NT2/D1 (cell line): ENCODE results near the gene MSGN1.
"Not testable (repeated sequence)": the region's sequence is repeated elsewhere in the genome, so short reads cannot be mapped to it uniquely, and the experiment has no call there.

ENCODE experiments used
- DNase-seq: peaks from one replicate; pipeline ENCODE4 v3.0.0-alpha.2; 2011; ENCODE audit warnings: low read depth, low spot score
- H3K27me3 ChIP-seq: 2 replicates; pipeline ENCODE4 v1.6.0; 2011; ENCODE audit warnings: mild to moderate bottlenecking; ENCODE audit not compliant: insufficient read length, insufficient read depth
- H3K36me3 ChIP-seq: 2 replicates; pipeline ENCODE4 v1.6.1; 2011; ENCODE audit warnings: mild to moderate bottlenecking, low read length, mixed read lengths; ENCODE audit not compliant: insufficient read depth, insufficient read length
- H3K4me1 ChIP-seq: 2 replicates; pipeline ENCODE4 v1.5.1; 2011; ENCODE audit not compliant: insufficient read depth, insufficient read length
- H3K4me3 ChIP-seq: 2 replicates; pipeline ENCODE4 v1.5.1; 2011; ENCODE audit warnings: low read depth; ENCODE audit not compliant: insufficient read length
- H3K9ac ChIP-seq: 2 replicates; pipeline ENCODE4 v1.6.0; 2011; ENCODE audit warnings: low read depth; ENCODE audit not compliant: insufficient read length
- H3K9me3 ChIP-seq: 2 replicates; pipeline ENCODE4 v1.5.1; 2011; ENCODE audit warnings: mild to moderate bottlenecking, low read length; ENCODE audit not compliant: insufficient read depth
- SUZ12 ChIP-seq: IDR thresholded peaks from 2 replicates; pipeline ENCODE4 v1.6.1; 2011; ENCODE audit not compliant: insufficient read length, insufficient read depth; ENCODE audit errors: extremely low read depth
- YY1 ChIP-seq: IDR thresholded peaks from 2 replicates; pipeline ENCODE4 v1.6.1; 2011; ENCODE audit not compliant: insufficient read length, insufficient read depth
- ZNF274 ChIP-seq: IDR thresholded peaks from 2 replicates; pipeline ENCODE4 v1.6.1; 2011; ENCODE audit warnings: mild to moderate bottlenecking, low read depth, low read length

The MSGN1 gene

DNA sequence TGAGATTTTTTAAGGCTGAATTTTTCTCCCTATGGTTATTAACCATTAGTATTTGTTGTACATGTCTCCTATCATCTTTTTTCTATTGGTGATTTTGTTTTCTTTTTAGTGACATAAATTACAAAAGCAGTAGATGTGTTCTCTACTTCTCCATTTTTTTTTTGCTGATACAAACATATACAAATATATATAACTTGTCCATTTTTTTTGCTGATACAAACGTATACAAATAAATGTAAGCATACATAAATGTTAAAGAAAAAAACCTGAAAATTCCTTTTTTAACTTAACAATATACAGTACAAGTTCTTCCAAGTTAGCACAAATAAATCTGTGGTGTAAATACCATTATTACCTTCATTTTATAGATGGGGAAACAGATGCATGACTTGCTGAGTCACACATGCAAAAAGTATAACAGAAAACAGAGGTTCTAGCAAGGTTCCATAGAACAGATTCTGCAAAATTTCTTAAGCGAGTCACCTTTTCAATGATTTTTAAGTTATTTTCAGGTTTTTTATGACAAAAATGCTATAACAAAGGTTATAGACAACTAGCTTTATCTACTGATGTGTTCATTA lies 2.1 kb downstream of the MSGN1 start:
- no peak for TF ChIP-seq YY1
- no peak for TF ChIP-seq SUZ12
- no peak for TF ChIP-seq ZNF274
- no peak overlapping the region for H3K4me3 ChIP-seq
- H3K4me1 ChIP-seq: no peaks in the 10 kb centered on the region
- H3K9me3 ChIP-seq: no peaks in the 10 kb centered on the region
- no peak for DNase-seq
- no peaks in the 10 kb centered on the region for H3K27me3 ChIP-seq
- H3K9ac ChIP-seq: no peak overlapping the region
- H3K36me3 ChIP-seq: no peaks in the 10 kb centered on the region

- TF ChIP-seq SUZ12 (no peak), ZNF274 (no peak), YY1 (no peak)
- Histone ChIP-seq H3K36me3 (no peaks in the 10 kb centered on the region), H3K9me3 (no peaks in the 10 kb centered on the region), H3K27me3 (peaks cover 9% of the 10 kb centered on the region), H3K4me3 (no peak overlapping the region), H3K4me1 (no peaks in the 10 kb centered on the region), H3K9ac (no peak overlapping the region)
- DNase-seq: no peak
These were observed 4.8 kb downstream of the MSGN1 start for GRCh38 chr2:17821080-17821479.

DNA sequence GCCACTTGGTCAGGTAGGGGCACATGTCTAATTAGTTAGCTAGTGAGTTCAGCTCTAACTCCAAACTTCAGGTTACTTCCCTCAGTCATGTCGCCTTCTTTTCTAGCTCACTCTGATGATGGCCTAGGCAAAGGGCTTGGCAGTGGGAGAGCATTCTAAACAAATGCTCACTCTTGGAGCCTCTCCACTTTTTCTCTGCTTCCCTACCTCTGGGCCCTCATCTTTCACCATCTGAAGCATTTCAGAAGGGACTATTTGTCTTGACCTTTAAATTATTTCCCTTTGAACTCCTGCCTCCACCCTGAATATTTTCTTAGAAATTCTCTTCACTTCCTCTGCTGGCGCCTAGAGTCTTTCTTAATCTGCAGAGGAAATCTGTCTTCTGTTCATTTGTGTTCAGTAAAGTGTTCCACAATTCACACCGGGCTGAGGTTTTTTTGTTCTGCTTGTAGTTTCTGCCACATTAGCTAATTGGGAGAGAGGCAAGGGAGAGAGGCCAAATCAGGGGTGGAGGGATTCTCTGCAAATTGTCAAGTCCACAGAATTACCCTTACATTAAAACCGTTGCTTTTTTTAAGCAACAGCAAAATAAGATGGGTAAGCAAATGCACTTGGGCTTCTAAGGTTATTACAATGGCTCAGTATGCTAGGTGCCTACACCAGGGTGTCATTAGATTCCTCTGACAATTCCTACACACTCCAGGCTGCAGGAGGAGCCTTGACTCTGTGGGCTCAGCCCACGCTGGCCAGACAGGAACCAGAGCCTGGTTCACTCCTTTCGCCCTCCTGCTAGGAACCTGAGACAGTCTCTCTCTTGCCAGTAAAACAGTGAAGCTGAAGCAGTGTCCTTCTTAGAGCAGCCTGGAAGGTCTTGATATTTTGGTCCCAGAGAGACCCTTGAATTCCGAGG lies 5.5 kb downstream of the MSGN1 start:
- H3K9me3 ChIP-seq: no peaks in the 10 kb centered on the region
- H3K4me3 ChIP-seq: no peak overlapping the region
- no peak for DNase-seq
- TF ChIP-seq ZNF274 (no peak), SUZ12 (no peak), YY1 (no peak)
- peaks cover 16% of the 10 kb centered on the region for H3K27me3 ChIP-seq
- H3K9ac ChIP-seq: no peak overlapping the region
- no peaks in the 10 kb centered on the region for H3K36me3 ChIP-seq
- H3K4me1 ChIP-seq: no peaks in the 10 kb centered on the region

DNA sequence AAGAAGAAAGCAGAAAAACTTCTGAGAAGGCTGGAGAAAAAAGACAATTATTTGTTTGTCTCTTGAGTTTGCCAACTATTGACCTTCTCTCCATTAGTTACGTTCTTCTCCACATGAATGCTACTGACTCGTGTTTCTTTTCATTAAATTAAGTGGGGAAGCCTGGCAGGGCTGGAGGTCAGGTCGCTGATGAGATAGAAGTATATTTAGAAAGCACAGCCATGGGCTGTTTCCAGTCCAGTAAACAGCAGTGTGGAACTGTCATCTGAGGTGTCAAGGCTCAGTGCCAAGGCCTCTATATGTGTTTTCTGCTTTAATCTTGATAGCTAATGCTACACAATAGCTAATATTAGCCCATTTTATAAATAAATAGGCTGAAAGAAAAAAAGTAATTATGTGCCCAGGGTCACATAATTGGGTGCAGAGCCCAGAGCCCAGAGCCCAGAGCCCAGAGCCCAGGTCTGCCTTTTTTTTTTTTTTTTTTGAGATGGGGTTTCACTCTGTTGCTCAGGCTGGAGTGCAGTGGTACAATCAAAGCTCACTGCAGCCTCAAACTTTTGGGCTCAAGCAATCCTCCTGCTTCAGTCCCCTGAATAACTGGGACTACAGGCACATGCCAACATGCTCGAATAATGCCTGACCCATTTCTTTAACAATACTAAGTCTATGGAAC lies 6.3 kb downstream of the MSGN1 start:
- Histone ChIP-seq H3K36me3 (no peaks in the 10 kb centered on the region), H3K27me3 (peaks cover 21% of the 10 kb centered on the region), H3K4me3 (no peak overlapping the region), H3K9me3 (no peaks in the 10 kb centered on the region), H3K4me1 (no peaks in the 10 kb centered on the region), H3K9ac (no peak overlapping the region)
- no peak for TF ChIP-seq SUZ12
- TF ChIP-seq ZNF274: no peak
- no peak for TF ChIP-seq YY1
- DNase-seq: no peak

GRCh38 chr2:17823646-17824045 lies 7.4 kb downstream of the MSGN1 start:
- H3K27me3 ChIP-seq: peaks cover 30% of the 10 kb centered on the region
- not testable (repeated sequence) for H3K4me1 ChIP-seq, H3K9me3 ChIP-seq, H3K4me3 ChIP-seq, H3K9ac ChIP-seq, H3K36me3 ChIP-seq, DNase-seq

DNA sequence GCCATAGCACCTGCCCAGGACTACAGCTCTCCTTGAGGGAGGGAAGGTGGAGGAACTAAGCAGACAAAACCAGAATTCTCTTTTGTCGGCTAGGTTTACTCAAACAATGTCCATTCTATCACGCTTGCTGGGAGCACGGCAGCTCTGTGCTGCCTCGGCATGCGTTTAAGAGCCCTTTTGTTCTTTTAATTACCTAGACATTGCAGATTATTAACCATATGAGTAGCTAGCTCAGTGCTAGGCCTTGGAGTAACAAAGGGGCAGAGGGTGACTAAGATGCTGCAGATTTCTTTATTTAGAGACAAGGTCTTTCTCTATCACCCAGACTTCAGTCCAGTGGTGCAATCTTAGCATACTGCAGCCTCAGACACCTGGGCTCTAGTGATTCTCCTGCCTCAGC lies 11.1 kb downstream of the MSGN1 start:
- TF ChIP-seq SUZ12 (no peak), ZNF274 (no peak), YY1 (no peak)
- Histone ChIP-seq H3K4me3 (no peak overlapping the region), H3K4me1 (no peaks in the 10 kb centered on the region), H3K36me3 (no peaks in the 10 kb centered on the region), H3K27me3 (peaks cover 57% of the 10 kb centered on the region), H3K9me3 (0 out of 2 replicates have a peak, but pooled peaks cover 6% of the 10 kb centered on the region), H3K9ac (no peak overlapping the region)
- peak; percentile 61 for DNase-seq

DNA sequence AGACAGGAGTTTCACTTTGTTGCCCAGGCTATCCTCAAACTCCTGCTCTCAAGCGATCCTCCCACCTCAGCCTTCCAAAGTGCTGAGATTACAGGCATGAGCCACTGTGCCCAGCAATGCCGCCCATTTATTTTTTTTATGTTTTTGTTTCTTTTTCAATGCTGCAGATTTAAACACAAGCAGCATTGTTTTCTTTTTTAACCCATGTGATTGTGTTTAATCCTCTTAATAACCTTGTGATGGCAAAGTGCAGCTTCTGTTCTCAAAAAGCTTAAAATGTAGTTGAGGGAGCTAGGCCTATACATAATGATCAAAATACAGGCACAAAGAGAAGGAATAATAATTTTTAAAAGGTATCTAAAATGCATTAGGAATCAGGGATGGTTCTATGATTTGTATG lies 11.5 kb downstream of the MSGN1 start:
- H3K27me3 ChIP-seq: peaks cover 57% of the 10 kb centered on the region
- H3K9ac ChIP-seq: no peak overlapping the region
- TF ChIP-seq YY1 (no peak), SUZ12 (no peak), ZNF274 (no peak)
- no peaks in the 10 kb centered on the region for H3K4me1 ChIP-seq
- no peaks in the 10 kb centered on the region for H3K36me3 ChIP-seq
- no peak overlapping the region for H3K4me3 ChIP-seq
- H3K9me3 ChIP-seq: 0 out of 2 replicates have a peak, but pooled peaks cover 6% of the 10 kb centered on the region
- no peak for DNase-seq
